Retinal pigment epithelial cell (primary cell): ENCODE measurements around the gene SOBP.

Source experiments
- DNase-seq: peaks from one replicate; pipeline ENCODE4 v3.0.0-alpha.2; 2010; ENCODE audit warnings: low read depth
- H3K4me3 ChIP-seq: 2 replicates; pipeline ENCODE4 v1.5.1; 2011; ENCODE audit warnings: mild to moderate bottlenecking, low read length, control low read depth, moderate library complexity
- TF ChIP-seq, protein P1 (sequence below): conservative IDR thresholded peaks from 2 replicates; pipeline ENCODE4 v1.5.1; 2011; ENCODE audit warnings: low read depth, low read length, control low read depth, inconsistent platforms

The SOBP gene

DNA sequence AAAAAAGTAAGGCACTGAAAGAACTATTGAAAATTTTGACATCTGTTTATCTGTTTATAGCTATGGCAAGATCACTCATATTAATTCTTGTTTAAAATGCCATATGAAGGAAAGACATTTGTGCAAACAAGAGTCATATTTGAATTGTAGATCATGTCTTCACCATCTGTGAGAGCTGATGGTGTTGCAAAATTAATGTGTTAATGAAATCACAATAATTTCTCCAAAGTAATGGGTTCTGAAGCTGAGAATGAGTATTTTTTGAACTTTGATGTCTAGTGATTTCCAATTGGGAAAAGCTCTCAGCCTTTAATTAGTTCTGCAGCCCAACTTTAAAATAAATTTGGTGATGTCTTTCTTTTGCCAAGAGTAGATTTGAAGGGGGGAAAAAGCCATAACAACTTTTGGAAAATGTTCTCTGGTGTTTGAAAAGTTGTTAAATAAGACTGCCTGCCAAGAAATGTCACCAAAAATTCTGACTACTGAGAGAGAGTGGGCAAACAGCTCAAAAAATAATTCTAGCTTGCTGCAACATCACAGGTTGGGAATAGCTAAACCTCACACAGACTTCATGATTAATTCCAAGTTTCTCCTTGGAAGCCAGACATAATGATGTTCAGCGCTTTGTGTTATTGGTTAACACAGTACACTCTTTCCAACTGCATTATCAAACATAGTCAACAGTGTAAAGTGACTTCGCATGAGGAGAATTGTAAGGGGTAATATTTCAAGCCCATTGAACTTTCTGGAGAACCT is 142.6 kb downstream of the SOBP start:
- TF ChIP-seq, protein P1, sequence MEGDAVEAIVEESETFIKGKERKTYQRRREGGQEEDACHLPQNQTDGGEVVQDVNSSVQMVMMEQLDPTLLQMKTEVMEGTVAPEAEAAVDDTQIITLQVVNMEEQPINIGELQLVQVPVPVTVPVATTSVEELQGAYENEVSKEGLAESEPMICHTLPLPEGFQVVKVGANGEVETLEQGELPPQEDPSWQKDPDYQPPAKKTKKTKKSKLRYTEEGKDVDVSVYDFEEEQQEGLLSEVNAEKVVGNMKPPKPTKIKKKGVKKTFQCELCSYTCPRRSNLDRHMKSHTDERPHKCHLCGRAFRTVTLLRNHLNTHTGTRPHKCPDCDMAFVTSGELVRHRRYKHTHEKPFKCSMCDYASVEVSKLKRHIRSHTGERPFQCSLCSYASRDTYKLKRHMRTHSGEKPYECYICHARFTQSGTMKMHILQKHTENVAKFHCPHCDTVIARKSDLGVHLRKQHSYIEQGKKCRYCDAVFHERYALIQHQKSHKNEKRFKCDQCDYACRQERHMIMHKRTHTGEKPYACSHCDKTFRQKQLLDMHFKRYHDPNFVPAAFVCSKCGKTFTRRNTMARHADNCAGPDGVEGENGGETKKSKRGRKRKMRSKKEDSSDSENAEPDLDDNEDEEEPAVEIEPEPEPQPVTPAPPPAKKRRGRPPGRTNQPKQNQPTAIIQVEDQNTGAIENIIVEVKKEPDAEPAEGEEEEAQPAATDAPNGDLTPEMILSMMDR, result no peak
- DNase-seq, result no peak

DNA sequence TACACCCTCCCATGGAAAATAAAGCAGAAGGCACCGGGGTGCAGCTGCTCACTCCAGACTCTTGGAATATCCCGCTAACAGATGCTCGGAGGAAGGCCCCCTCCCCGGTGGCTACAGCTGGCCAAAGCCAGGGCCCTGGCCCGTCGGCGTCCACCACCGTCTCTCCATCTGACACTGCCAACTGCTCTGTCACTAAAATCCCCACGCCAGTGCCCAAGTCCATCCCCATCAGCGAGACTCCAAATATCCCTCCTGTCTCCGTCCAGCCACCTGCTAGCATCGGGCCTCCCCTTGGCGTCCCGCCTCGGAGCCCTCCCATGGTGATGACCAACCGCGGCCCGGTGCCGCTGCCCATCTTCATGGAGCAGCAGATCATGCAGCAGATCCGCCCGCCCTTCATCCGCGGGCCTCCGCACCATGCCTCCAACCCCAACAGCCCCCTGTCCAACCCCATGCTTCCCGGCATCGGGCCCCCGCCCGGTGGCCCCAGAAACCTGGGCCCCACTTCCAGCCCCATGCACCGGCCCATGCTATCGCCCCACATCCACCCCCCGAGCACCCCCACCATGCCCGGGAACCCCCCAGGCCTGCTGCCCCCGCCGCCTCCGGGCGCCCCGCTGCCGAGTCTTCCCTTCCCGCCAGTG is 143.9 kb downstream of the SOBP start:
- DNase-seq, result no peak
- H3K4me3 ChIP-seq, result no peak overlapping the region
- TF ChIP-seq, protein P1, result no peak

More for the DNA sequence above, 142.6 kb downstream of the SOBP start:
- no peak overlapping the region for H3K4me3 ChIP-seq

DNA sequence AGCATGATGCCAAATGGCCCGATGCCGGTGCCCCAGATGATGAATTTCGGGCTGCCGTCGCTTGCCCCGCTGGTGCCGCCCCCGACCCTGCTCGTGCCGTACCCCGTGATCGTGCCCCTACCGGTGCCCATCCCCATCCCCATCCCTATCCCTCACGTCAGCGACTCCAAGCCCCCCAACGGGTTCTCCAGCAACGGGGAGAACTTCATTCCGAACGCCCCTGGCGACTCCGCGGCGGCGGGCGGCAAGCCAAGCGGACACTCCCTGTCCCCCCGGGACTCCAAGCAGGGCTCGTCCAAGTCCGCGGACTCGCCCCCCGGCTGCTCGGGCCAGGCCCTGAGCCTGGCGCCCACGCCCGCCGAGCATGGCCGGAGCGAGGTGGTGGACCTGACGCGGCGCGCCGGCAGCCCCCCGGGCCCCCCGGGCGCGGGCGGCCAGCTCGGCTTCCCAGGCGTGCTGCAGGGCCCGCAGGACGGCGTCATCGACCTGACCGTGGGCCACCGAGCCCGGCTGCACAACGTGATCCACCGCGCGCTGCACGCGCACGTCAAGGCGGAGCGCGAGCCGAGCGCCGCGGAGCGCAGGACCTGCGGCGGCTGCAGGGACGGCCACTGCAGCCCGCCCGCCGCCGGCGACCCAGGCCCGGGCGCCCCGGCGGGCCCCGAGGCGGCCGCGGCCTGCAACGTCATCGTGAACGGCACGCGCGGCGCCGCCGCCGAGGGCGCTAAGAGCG is 144.6 kb downstream of the SOBP start:
- TF ChIP-seq, protein P1, result no peak
- peak overlapping the region; percentile 13 for H3K4me3 ChIP-seq
- no peak for DNase-seq

DNA sequence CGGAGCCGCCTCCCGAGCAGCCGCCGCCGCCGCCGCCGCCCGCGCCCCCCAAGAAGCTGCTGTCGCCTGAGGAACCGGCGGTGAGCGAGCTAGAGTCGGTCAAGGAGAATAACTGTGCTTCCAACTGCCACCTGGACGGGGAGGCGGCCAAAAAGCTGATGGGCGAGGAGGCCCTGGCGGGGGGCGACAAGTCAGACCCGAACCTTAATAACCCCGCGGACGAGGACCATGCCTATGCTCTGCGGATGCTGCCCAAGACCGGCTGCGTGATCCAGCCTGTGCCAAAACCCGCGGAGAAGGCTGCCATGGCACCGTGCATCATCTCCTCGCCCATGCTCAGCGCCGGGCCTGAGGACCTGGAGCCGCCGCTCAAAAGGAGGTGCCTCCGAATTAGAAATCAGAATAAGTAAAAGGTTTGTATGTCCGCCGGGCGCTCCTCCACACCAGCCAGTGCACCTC is 145.2 kb downstream of the SOBP start:
- no peak overlapping the region for H3K4me3 ChIP-seq
- DNase-seq, result no peak

DNA sequence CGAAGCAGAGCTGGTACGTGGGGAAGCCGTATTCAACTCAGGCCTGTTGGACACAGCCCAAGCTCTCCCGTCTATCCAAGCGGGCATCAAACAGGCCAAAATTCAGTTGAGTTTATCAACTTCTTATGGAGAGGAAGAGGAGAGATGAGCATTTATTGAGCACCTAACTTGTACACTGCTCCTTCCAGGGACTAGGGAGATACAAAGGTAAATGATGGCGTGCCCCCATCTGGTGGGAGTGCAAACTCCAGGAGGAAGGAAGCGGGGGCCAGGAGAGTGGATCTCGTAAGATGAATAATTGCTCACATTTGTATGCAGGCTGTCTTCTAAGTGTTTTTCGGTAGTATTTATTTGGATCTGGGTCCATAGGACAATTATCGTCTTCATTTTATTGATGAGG is 146.6 kb downstream of the SOBP start:
- DNase-seq, result no peak
- H3K4me3 ChIP-seq, result no peak overlapping the region
- TF ChIP-seq, protein P1, result peak; percentile 5

More for the DNA sequence above, 145.2 kb downstream of the SOBP start:
- TF ChIP-seq, protein P1, result no peak

DNA sequence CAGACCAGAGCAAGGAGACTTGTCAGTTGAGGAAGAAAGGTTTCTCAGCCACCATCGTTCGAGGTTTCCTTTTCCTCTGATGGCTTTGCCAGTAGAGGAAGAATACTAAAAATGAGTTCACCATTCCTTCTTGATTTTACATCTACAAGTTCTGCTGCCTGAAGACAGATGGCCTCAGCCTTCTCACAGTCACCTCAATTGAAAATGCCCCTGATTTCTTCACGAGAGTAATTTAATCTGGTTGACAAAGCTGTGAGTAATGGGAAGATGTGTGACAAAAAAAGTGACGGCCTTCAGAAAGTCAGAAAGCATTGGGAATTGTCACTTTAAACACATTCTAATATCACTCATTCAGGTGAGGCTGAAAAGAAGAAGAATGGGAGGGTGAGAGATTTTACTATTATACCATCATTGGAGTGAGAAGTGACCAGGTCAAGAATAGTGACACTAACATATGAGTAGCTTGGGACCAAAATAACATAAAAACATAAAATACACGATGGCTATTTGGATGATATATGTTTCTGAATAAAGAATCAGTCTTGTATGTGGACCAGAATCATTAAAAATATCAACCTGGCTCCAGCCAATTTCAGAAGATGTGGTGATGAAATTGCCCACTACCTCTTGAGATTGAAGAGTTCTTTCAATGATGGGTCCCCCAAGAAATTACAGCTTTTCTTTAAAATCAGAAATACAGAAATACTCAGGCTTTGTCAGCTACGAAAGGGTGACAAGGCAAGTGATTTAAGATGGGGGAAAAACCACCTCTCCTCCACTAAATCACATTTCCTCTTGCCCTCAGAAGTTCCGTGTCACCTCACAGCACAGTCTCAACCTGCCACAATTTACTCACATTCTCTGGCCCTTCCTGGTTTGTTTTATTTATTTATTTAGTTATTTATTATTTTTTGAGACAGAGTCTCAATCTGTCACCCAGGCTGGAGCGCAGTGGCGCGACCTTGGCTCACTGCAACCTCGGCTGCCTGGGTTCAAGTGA is 147.7 kb downstream of the SOBP start:
- TF ChIP-seq, protein P1, result no peak
- no peak overlapping the region for H3K4me3 ChIP-seq
- DNase-seq, result no peak
